Measurements from ENCODE around the gene C5. TPM values are rescaled to one million over a fixed set of nuclear protein-coding genes. Genes with fewer than 3 reads are reported as not detected.

C5 gene
- total RNA-seq, 1 donor from 2014 or later, result 2.0 TPM

- no peaks in the 10 kb centered on the region for H3K9me3 ChIP-seq
- intact Hi-C loops (cut with DNase I), result loop anchor here (5.0 kb wide), 1 partner anchor 47 kb away; no protein-coding TSS in a partner anchor
- no peak for TF ChIP-seq CTCF (IDR thresholded peaks at IDR 0.05)
- no peaks in the 10 kb centered on the region for H3K27me3 ChIP-seq
- no peaks in the 10 kb centered on the region for H3K36me3 ChIP-seq
- no peak overlapping the region for H3K4me3 ChIP-seq
- peak overlapping the region; percentile 93 for H3K27ac ChIP-seq
- peaks cover 74% of the 10 kb centered on the region for H3K4me1 ChIP-seq
- peak; percentile 70 to 80 for DNase-seq (ENCODE audit: extremely low spot score in 2 of 2)
These were observed 115.8 kb downstream of the C5 start for GRCh38 chr9:120934281-120934680.

DNA sequence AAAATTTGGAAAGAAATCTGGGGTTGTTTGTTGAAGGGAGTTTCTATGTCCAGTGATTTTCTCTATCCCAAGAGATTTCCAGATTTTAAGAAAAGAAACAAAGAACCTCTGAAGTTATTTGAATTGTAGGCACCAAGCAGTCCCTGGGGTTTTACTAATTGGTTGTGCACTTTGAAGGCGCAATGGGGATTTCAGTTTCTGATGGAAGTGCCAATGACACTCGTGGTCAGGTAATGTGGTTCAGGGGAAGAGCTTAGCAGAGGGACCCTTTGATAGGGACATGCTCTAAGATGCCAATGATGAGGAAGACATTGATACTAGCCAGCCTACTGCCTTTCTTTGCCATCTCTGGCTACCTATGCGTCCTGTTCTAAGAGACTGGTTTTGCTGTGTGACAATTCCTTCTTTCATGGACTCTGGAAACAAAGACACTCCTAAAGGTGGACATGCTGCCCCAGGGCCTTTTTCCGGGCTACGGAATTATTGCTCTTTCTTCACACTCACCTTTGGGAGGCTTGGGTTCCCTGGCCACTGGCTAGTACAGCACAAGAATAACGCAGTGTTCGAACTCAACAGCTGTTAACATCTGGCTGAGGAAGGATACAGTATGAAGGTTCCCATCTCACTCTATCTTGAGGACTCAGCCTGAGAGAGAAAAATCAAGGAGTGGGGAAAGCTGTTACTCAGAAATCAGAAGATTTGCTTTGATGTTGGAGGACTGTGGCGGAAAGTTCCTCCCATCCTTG lies 116.6 kb downstream of the C5 start:
- H3K4me3 ChIP-seq, result no peak overlapping the region
- intact Hi-C loops (cut with DNase I), result loop anchor here (5.0 kb wide), 1 partner anchor 46 kb away; no protein-coding TSS in a partner anchor
- no peaks in the 10 kb centered on the region for H3K36me3 ChIP-seq
- no peak overlapping the region for H3K27ac ChIP-seq
- TF ChIP-seq CTCF (IDR thresholded peaks at IDR 0.05), result no peak
- TF ChIP-seq POLR2A (IDR thresholded peaks at IDR 0.05), result no peak
- TF ChIP-seq POLR2AphosphoS5 (IDR thresholded peaks at IDR 0.05; ENCODE audit: insufficient read depth in 1 of 2, low read depth in 1 of 2), result no peak
- H3K9me3 ChIP-seq, result no peaks in the 10 kb centered on the region
- no peaks in the 10 kb centered on the region for H3K27me3 ChIP-seq
- peak in 1 of 2 donors; percentile 7 for DNase-seq (ENCODE audit: extremely low spot score in 2 of 2)
- peaks cover 76% of the 10 kb centered on the region for H3K4me1 ChIP-seq

DNA sequence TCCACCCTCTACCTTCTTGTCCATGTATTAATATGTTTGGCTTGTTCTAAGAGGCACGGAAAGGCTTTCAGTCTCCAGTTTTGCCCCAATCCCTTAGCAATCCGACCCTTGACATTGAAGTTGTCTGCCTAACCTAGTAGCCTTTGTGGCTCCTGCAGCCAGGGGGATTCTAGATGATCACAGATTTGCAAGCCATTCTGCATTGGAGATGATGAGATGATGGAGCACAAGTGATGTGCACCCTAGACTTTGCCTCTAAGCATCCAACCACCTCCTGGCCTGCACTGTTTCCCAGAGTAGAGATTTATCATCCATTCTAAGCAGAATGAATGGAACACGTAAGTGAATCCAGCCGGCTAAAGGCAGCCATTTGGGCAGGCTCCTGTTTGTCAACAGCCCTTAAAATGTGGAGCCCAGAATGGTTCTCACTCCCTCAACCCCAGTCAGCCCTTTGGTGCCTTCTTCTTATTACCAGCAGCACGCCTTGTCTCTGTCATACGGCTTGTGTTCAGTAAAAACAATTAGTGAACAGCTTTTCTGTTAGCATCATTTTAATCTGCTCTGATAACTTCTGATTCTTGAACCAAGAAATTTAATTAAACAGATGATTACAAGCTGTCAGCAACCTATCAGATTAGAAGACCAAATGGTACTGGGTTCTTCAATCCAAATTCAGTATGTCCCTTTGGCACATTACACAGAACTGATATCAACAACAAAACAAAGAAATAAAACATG lies 117.8 kb downstream of the C5 start:
- H3K4me1 ChIP-seq, result peaks cover 70% of the 10 kb centered on the region
- peak overlapping the region; percentile 82 for H3K27ac ChIP-seq
- H3K4me3 ChIP-seq, result no peak overlapping the region
- H3K27me3 ChIP-seq, result no peaks in the 10 kb centered on the region
- peak; percentile 76 to 77 for DNase-seq (ENCODE audit: extremely low spot score in 2 of 2)
- TF ChIP-seq CTCF (IDR thresholded peaks at IDR 0.05), result no peak
- TF ChIP-seq POLR2AphosphoS5 (IDR thresholded peaks at IDR 0.05; ENCODE audit: insufficient read depth in 1 of 2, low read depth in 1 of 2), result no peak
- TF ChIP-seq POLR2A (IDR thresholded peaks at IDR 0.05), result no peak
- no peaks in the 10 kb centered on the region for H3K9me3 ChIP-seq
- no peaks in the 10 kb centered on the region for H3K36me3 ChIP-seq
- intact Hi-C loops (cut with DNase I), result loop anchor here (5.0 kb wide), 1 partner anchor 45 kb away; no protein-coding TSS in a partner anchor

GRCh38 chr9:120931231-120932085 lies 118.6 kb downstream of the C5 start:
- intact Hi-C loops (cut with DNase I), result loop anchor here (5.0 kb wide), 1 partner anchor 44 kb away; no protein-coding TSS in a partner anchor
- no peaks in the 10 kb centered on the region for H3K36me3 ChIP-seq
- H3K4me1 ChIP-seq, result peaks cover 62% of the 10 kb centered on the region
- H3K9me3 ChIP-seq, result no peaks in the 10 kb centered on the region
- TF ChIP-seq POLR2AphosphoS5 (IDR thresholded peaks at IDR 0.05; ENCODE audit: insufficient read depth in 1 of 2, low read depth in 1 of 2), result peak in 1 of 2 donors; percentile 10
- no peak for TF ChIP-seq POLR2A (IDR thresholded peaks at IDR 0.05)
- H3K27ac ChIP-seq, result peak overlapping the region; percentile 82
- peak; percentile 12 to 71 for DNase-seq (ENCODE audit: extremely low spot score in 2 of 2)
- H3K4me3 ChIP-seq, result no peak overlapping the region
- no peaks in the 10 kb centered on the region for H3K27me3 ChIP-seq

- H3K27me3 ChIP-seq, result no peaks in the 10 kb centered on the region
- no peaks in the 10 kb centered on the region for H3K9me3 ChIP-seq
- H3K36me3 ChIP-seq, result no peaks in the 10 kb centered on the region
- no peak for DNase-seq (ENCODE audit: extremely low spot score in 2 of 2)
- H3K4me3 ChIP-seq, result peak overlapping the region; percentile 59 to 89
- intact Hi-C loops (cut with DNase I), result no loop called here
- no peak for TF ChIP-seq POLR2A (IDR thresholded peaks at IDR 0.05)
- TF ChIP-seq CTCF (IDR thresholded peaks at IDR 0.05), result peak in 1 of 3 experiments; percentile 17
- no peak for TF ChIP-seq POLR2AphosphoS5 (IDR thresholded peaks at IDR 0.05; ENCODE audit: insufficient read depth in 1 of 2, low read depth in 1 of 2)
- H3K27ac ChIP-seq, result peak overlapping the region; percentile 82
- peaks cover 40% of the 10 kb centered on the region for H3K4me1 ChIP-seq
These were observed 120.8 kb downstream of the C5 start for GRCh38 chr9:120929229-120929791.

Measured in vagina (tissue), 2 donors.